IMR-90 (cell line): ENCODE measurements around the gene CD79A. TPM values are rescaled to one million over a fixed set of nuclear protein-coding genes. Genes with fewer than 3 reads are reported as not detected.

Experiments
- ATAC-seq: fragments of 200-7000 bp; cut with Tn5 transposase; 2 replicates; pipeline ENCODE4 v1.9.1; 2020; ENCODE audit warnings: low read depth, mild to moderate bottlenecking, moderate library complexity
- BruUV-seq: library from RNA; stranded (reverse); fragments of 400-500 nt; replicated peaks from 2 replicates; lab custom pipeline; 2021; lab: Mats Ljungman, UMichigan
- CTCF ChIA-PET: fragments of 300-600 bp; formaldehyde crosslinking; extraction: SDS; loops from one replicate; lab custom pipeline; 2021; ENCODE audit warnings: antibody characterized with exemption; lab: Yijun Ruan, JAX
- POLR2A ChIA-PET: fragments of 300-600 bp; sonication (Branson Sonifier 250); formaldehyde crosslinking; loops from one replicate; lab custom pipeline; 2022; ENCODE audit warnings: antibody characterized with exemption; ENCODE audit not compliant: unreplicated experiment; lab: Charles Lee
- DNase-seq: peaks from one replicate; pipeline ENCODE4 v3.0.0; 2013
- H2AFZ ChIP-seq: replicated peaks from 2 replicates; pipeline ENCODE3; 2013; ENCODE audit warnings: low read length, mild to moderate bottlenecking; ENCODE audit not compliant: poor library complexity
- H2AK5ac ChIP-seq: 2 replicates; pipeline ENCODE4 v1.6.1; 2013; ENCODE audit warnings: low read depth, low read length, inconsistent platforms
- H2AK9ac ChIP-seq: replicated peaks from 2 replicates; pipeline ENCODE3; 2013; ENCODE audit warnings: mild to moderate bottlenecking, low read depth, low read length, moderate library complexity; ENCODE audit not compliant: poor library complexity
- H2BK120ac ChIP-seq: 2 replicates; pipeline ENCODE4 v1.6.1; 2013; ENCODE audit warnings: low read depth, low read length, inconsistent platforms
- H2BK15ac ChIP-seq: 3 replicates; pipeline ENCODE4 v1.6.1; 2013; ENCODE audit warnings: low read depth, low read length, inconsistent platforms
- H2BK20ac ChIP-seq: 2 replicates; pipeline ENCODE4 v1.6.1; 2013; ENCODE audit warnings: low read depth, mild to moderate bottlenecking, inconsistent platforms, low read length, moderate library complexity
- H2BK5ac ChIP-seq: 2 replicates; pipeline ENCODE4 v1.6.1; 2013; ENCODE audit warnings: mild to moderate bottlenecking, low read depth, low read length, inconsistent platforms; ENCODE audit not compliant: poor library complexity, severe bottlenecking
- H3K14ac ChIP-seq: replicated peaks from 2 replicates; pipeline ENCODE4 v1.6.1; 2013; ENCODE audit warnings: low read depth, low read length, inconsistent platforms
- H3K18ac ChIP-seq: 2 replicates; pipeline ENCODE4 v1.6.1; 2013; ENCODE audit warnings: low read depth, low read length, control low read depth
- H3K23ac ChIP-seq: 2 replicates; pipeline ENCODE4 v1.6.1; 2013; ENCODE audit warnings: low read depth, low read length, inconsistent platforms
- H3K27ac ChIP-seq: 2 replicates; pipeline ENCODE4 v1.5.1; 2013; ENCODE audit warnings: mild to moderate bottlenecking, control low read depth, low read length; ENCODE audit not compliant: insufficient read depth
- H3K27me3 ChIP-seq: 2 replicates; pipeline ENCODE4 v1.6.1; 2013; ENCODE audit warnings: low read length; ENCODE audit not compliant: control insufficient read depth, insufficient read depth
- H3K36me3 ChIP-seq: 2 replicates; pipeline ENCODE4 v1.6.1; 2013; ENCODE audit warnings: low read length, mixed read lengths; ENCODE audit not compliant: control insufficient read depth, insufficient read depth
- H3K4ac ChIP-seq: 2 replicates; pipeline ENCODE4 v1.6.1; 2013; ENCODE audit warnings: low read depth, low read length, inconsistent platforms
- H3K4me1 ChIP-seq: 2 replicates; pipeline ENCODE4 v1.6.1; 2013; ENCODE audit warnings: low read length, mixed read lengths; ENCODE audit not compliant: control insufficient read depth, insufficient read depth
- H3K4me2 ChIP-seq: 2 replicates; pipeline ENCODE4 v1.6.1; 2013; ENCODE audit warnings: low read depth, mild to moderate bottlenecking, control low read depth, low read length, moderate library complexity
- H3K4me3 ChIP-seq: 2 replicates; pipeline ENCODE4 v1.5.1; 2013; ENCODE audit warnings: low read depth, mild to moderate bottlenecking, control low read depth, low read length, moderate library complexity; ENCODE audit not compliant: insufficient read depth
- H3K56ac ChIP-seq: 2 replicates; pipeline ENCODE4 v1.6.1; 2013; ENCODE audit warnings: low read length, inconsistent platforms; ENCODE audit not compliant: insufficient read depth; ENCODE audit errors: extremely low read depth
- H3K79me1 ChIP-seq, 2 experiments: 2 replicates each; pipeline ENCODE4 v1.6.1; 2013; ENCODE audit warnings: low read length in 2 of 2, inconsistent platforms in 1 of 2, low read depth in 1 of 2
- H3K9ac ChIP-seq: 2 replicates; pipeline ENCODE4 v1.6.1; 2013; ENCODE audit warnings: low read depth, low read length, control low read depth
- H3K9me1 ChIP-seq: 2 replicates; pipeline ENCODE4 v1.6.1; 2013; ENCODE audit warnings: low read length, inconsistent platforms; ENCODE audit not compliant: insufficient read depth
- H3K9me3 ChIP-seq: 2 replicates; pipeline ENCODE4 v1.6.1; 2013; ENCODE audit warnings: low read length; ENCODE audit not compliant: control insufficient read depth, insufficient read depth
- H4K20me1 ChIP-seq: 2 replicates; pipeline ENCODE4 v1.6.1; 2013; ENCODE audit warnings: low read length, inconsistent platforms; ENCODE audit not compliant: insufficient read depth
- H4K5ac ChIP-seq: 2 replicates; pipeline ENCODE4 v1.6.1; 2013; ENCODE audit warnings: mild to moderate bottlenecking, low read depth, low read length, control low read depth
- H4K8ac ChIP-seq, 2 experiments: 2 replicates each; pipeline ENCODE4 v1.6.1; 2013; ENCODE audit warnings: low read depth in 2 of 2, low read length in 2 of 2, control low read depth in 1 of 2, inconsistent platforms in 1 of 2
- H4K91ac ChIP-seq: 2 replicates; pipeline ENCODE4 v1.6.1; 2013; ENCODE audit warnings: low read depth, low read length, inconsistent platforms; ENCODE audit not compliant: insufficient read depth
- BHLHE40 ChIP-seq: fragments of 150-350 bp; IDR thresholded peaks from 2 replicates; pipeline ENCODE4 v1.6.1; 2016; ENCODE audit warnings: mild to moderate bottlenecking, low read depth, low read length
- CEBPB ChIP-seq: IDR thresholded peaks from 2 replicates; pipeline ENCODE4 v1.6.1; 2012; ENCODE audit warnings: low read depth, low read length, improper control_type of control experiment
- CHD1 ChIP-seq: IDR thresholded peaks from 2 replicates; pipeline ENCODE4 v1.6.1; 2012; ENCODE audit warnings: low read depth, low read length, improper control_type of control experiment
- CTCF ChIP-seq: conservative IDR thresholded peaks from 2 replicates; pipeline ENCODE4 v1.5.1; 2012; ENCODE audit warnings: mild to moderate bottlenecking, low read depth, low read length, improper control_type of control experiment
- ELK1 ChIP-seq: fragments of 150-350 bp; IDR thresholded peaks from 2 replicates; pipeline ENCODE4 v1.6.1; 2016; ENCODE audit warnings: low read depth, mild to moderate bottlenecking, low read length, moderate library complexity, borderline replicate concordance
- FOS ChIP-seq: fragments of 150-350 bp; IDR thresholded peaks from 2 replicates; pipeline ENCODE4 v1.6.1; 2016; ENCODE audit warnings: low read depth, low read length
- MAFK ChIP-seq: IDR thresholded peaks from 2 replicates; pipeline ENCODE4 v1.6.1; 2012; ENCODE audit warnings: low read depth, low read length, improper control_type of control experiment
- MAZ ChIP-seq: IDR thresholded peaks from 2 replicates; pipeline ENCODE4 v1.6.1; 2012; ENCODE audit warnings: low read depth, mild to moderate bottlenecking, low read length, improper control_type of control experiment, moderate library complexity, borderline replicate concordance
- MXI1 ChIP-seq: IDR thresholded peaks from 2 replicates; pipeline ENCODE4 v1.6.1; 2012; ENCODE audit warnings: low read depth, mild to moderate bottlenecking, low read length, moderate library complexity, borderline replicate concordance
- NFE2L2 ChIP-seq: fragments of 150-350 bp; IDR thresholded peaks from 2 replicates; pipeline ENCODE4 v1.6.1; 2016; ENCODE audit warnings: low read depth, mild to moderate bottlenecking, low read length
- POLR2A ChIP-seq: IDR thresholded peaks from 2 replicates; pipeline ENCODE4 v1.6.1; 2012; ENCODE audit warnings: mild to moderate bottlenecking, low read depth, low read length
- RAD21 ChIP-seq: IDR thresholded peaks from 2 replicates; pipeline ENCODE4 v1.6.1; 2012; ENCODE audit warnings: low read length, improper control_type of control experiment
- RCOR1 ChIP-seq: IDR thresholded peaks from 2 replicates; pipeline ENCODE4 v1.6.1; 2012; ENCODE audit warnings: mild to moderate bottlenecking, low read length, improper control_type of control experiment; ENCODE audit not compliant: insufficient replicate concordance
- RFX5 ChIP-seq: IDR thresholded peaks from 2 replicates; pipeline ENCODE4 v1.8.0; 2012; ENCODE audit warnings: low read depth, mild to moderate bottlenecking, low read length, moderate library complexity
- SMC3 ChIP-seq: fragments of 150-350 bp; IDR thresholded peaks from 2 replicates; pipeline ENCODE4 v1.6.1; 2016; ENCODE audit warnings: low read depth, mild to moderate bottlenecking, antibody characterized with exemption, low read length, moderate library complexity
- USF2 ChIP-seq: fragments of 150-350 bp; IDR thresholded peaks from 2 replicates; pipeline ENCODE4 v1.6.1; 2017; ENCODE audit warnings: mild to moderate bottlenecking, antibody characterized with exemption, low read length, low read depth
- WGBS, 2 experiments: methylation state at CpG; one replicate each; pipeline versions ENCODE4 v1.1.5 to v1.1.7; 2013; ENCODE audit warnings: missing lambda C conversion rate in 2 of 2; ENCODE audit not compliant: insufficient read length in 1 of 2; ENCODE audit errors: extremely low coverage in 2 of 2; 5-methylcytosine and 5-hydroxymethylcytosine counted together
- dilution Hi-C: fragments of 300-500 bp; cut with HindIII; formaldehyde crosslinking; loops from one replicate; pipeline ENCODE4 v1.14.3; 2018; ENCODE audit warnings: low sequenced_read_pairs; ENCODE audit not compliant: unreplicated experiment
- in situ Hi-C: fragments of 300-500 bp; cut with MboI; formaldehyde crosslinking; loops from 3 replicates; pipeline ENCODE4 v1.14.3; 2019; ENCODE audit warnings: low sequenced_read_pairs, inconsistent platforms, mixed read lengths
- intact Hi-C: fragments of 100-400 bp; cut with micrococcal nuclease; formaldehyde crosslinking; loops from 2 replicates; pipeline ENCODE4 v1.10.0; 2022
- polyA plus RNA-seq, 3 experiments: library from polyadenylated mRNA; depleted of rRNA; stranded (reverse); fragments of >200 nt; gene quantifications; 2 replicates each; pipeline ENCODE4 v1.2.3, GENCODE V29; 2012; ENCODE audit warnings: low replicate concordance in 1 of 3
- total RNA-seq: library from RNA; depleted of rRNA; stranded (reverse); fragments of >200 nt; gene quantifications from 2 replicates; pipeline ENCODE4 v1.2.3, GENCODE V29; 2012

CD79A gene
- total and polyA plus RNA-seq, 2 of the 4 experiments (the other 2 are of a cell fraction) = 0.19 TPM; not detected in 1

GRCh38 chr19:41853344-41853743, 23.7 kb upstream of the CD79A start:
- no peak overlapping the region for H3K9ac ChIP-seq
- H3K9me1 ChIP-seq = no peaks in the 10 kb centered on the region
- no peaks in the 10 kb centered on the region for H3K4me1 ChIP-seq
- no peak overlapping the region for H3K4me2 ChIP-seq
- no peak overlapping the region for H2BK5ac ChIP-seq
- ATAC-seq (no peak), DNase-seq (no peak)
- H2BK20ac ChIP-seq = no peak overlapping the region
- no peaks in the 10 kb centered on the region for H3K79me1 ChIP-seq
- H4K91ac ChIP-seq = no peak overlapping the region
- no peak overlapping the region for H2AK9ac ChIP-seq
- no peak overlapping the region for H3K14ac ChIP-seq
- H2AFZ ChIP-seq = no peak overlapping the region
- dilution Hi-C loops (no loop called here), intact Hi-C loops (no loop called here), in situ Hi-C loops (no loop called here)
- H3K18ac ChIP-seq = no peak overlapping the region
- no peaks in the 10 kb centered on the region for H3K9me3 ChIP-seq
- H3K36me3 ChIP-seq = no peaks in the 10 kb centered on the region
- no peak overlapping the region for H4K8ac ChIP-seq
- no peak overlapping the region for H3K23ac ChIP-seq
- ChIA-PET POLR2A (no interaction called here), CTCF (no interaction called here)
- BruUV-seq = no TSS peak
- H3K56ac ChIP-seq = no peak overlapping the region
- H3K4ac ChIP-seq = no peak overlapping the region
- H4K20me1 ChIP-seq = no peaks in the 10 kb centered on the region
- WGBS, 2 experiments = no CpG with 5 or more reads among the region's 2 CpGs
- TF ChIP-seq BHLHE40 (no peak), CEBPB (no peak), ELK1 (no peak), NFE2L2 (no peak), SMC3 (no peak), RCOR1 (no peak), RAD21 (no peak), USF2 (no peak), CHD1 (no peak), MXI1 (no peak), MAFK (no peak), POLR2A (no peak), FOS (no peak), RFX5 (no peak), MAZ (no peak), CTCF (no peak)
- H2AK5ac ChIP-seq = no peak overlapping the region
- H2BK15ac ChIP-seq = no peak overlapping the region
- H2BK120ac ChIP-seq = no peak overlapping the region
- no peak overlapping the region for H4K5ac ChIP-seq
- no peak overlapping the region for H3K27ac ChIP-seq
- peaks cover 47% of the 10 kb centered on the region for H3K27me3 ChIP-seq
- H3K4me3 ChIP-seq = no peak overlapping the region
